GM18873 (cell line): ENCODE results near the gene GSTA2.
"Not testable (repeated sequence)": the region's sequence is repeated elsewhere in the genome, so short reads cannot be mapped to it uniquely, and the experiment has no call there.

ENCODE experiments used
- ATAC-seq: cut with Tn5 transposase; IDR thresholded peaks from one replicate; pipeline ENCODE4 v1.9.1; 2021; ENCODE audit warnings: mild to moderate bottlenecking, moderate library complexity, moderate number of reproducible peaks; ENCODE audit not compliant: unreplicated experiment, low FRiP score

GSTA2 gene

GRCh38 chr6:52727908-52728307 is 35.4 kb downstream of the GSTA2 start:
- ATAC-seq, result no peak

GRCh38 chr6:52726741-52727535 is 36.3 kb downstream of the GSTA2 start:
- no peak for ATAC-seq

DNA sequence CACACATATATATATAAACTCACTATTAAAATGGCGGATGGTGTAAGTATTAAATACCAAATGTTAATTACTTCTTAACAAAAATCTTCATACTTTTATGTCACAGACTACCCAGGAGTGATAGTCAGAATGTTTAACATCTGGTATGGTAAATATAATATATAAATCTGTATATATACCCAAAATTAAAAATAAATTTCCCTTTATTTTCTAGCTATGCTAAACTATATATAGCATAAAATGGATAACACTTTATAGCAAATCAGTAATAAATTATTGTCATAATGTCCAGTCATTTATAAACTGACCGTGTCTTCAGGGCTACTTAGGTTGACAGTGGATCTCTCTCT is 37.1 kb downstream of the GSTA2 start:
- ATAC-seq, result no peak

GRCh38 chr6:52725535-52726192 is 37.6 kb downstream of the GSTA2 start:
- no peak for ATAC-seq

DNA sequence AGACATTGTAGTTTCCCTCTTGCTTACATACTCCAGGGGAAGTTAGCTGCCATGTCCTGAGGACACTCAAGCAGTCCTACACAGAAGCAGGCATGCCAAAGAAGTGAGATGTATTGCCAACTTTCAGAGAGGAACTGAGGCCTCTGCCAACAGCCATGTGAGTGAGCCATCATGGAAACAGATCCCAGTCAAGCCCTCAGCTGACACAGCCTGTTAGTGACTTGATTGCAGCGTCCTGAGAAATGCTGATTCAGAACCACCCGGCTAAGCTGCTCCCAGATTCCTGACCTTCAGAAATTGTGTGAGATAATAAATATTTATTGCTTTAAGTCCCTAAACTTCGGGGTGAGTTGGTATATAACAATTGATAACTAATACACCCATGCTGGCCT is 38.1 kb downstream of the GSTA2 start:
- ATAC-seq, result no peak

- peak; percentile 99 for ATAC-seq
Observed at GRCh38 chr6:52724406-52725121, 38.7 kb downstream of the GSTA2 start.

GRCh38 chr6:52724042-52724405 is 39.3 kb downstream of the GSTA2 start:
- ATAC-seq, result no peak

DNA sequence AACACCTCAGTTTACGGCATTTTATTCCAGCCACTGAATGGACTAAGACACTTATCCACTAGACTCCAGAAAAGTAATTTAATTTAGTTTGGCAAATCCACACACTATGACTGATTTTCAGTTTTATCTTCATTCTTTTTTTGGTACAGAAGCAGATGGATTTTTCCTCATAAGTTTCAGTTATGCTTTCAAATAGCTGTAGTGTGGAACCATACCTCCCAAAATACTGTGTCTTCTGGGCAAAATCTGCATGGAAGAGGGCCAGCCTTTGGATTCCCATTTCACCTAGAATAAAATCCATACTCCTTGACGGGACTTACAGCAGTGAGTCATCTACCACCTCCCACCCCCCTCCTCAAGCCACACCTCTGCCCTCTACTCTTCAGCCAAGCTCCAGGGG is 43.0 kb downstream of the GSTA2 start:
- no peak for ATAC-seq

DNA sequence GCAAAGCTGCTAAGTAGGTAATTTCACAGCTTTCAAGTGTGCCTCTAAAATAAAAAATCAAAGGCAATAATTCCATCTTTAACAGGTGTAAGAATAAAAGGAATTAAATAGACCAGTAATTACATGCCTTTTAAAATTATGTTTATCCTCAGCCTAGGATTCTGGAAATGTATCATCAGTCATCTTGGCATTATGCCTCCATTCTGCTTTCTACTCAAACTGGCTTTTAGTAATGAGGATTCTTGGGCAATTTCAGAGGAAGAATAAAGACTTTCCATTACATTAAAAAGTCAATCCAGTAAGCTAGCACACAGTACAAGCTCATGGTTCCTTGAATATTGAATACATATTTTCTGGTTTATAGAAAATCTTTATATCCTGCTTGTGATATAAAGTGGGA is 44.7 kb downstream of the GSTA2 start:
- ATAC-seq, result no peak

DNA sequence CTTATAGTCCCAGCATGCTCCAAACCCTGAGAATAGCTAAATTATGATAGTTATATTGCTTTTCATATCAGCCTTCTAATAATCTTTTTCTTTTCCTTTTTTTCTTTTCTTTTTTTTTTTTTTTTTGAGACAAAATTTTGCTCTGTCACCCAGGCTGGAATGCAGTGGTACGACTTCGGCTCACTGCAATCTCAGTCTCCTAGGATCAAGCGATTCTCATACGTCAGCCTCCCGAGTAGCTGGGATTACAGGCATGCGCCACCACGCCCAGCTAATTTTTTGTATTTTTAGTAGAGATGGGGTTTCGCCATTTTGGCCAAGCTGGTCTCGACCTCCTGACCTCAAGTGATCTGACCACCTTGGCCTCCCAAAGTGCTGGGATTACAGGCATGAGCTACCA is 48.5 kb downstream of the GSTA2 start:
- not testable (repeated sequence) for ATAC-seq

DNA sequence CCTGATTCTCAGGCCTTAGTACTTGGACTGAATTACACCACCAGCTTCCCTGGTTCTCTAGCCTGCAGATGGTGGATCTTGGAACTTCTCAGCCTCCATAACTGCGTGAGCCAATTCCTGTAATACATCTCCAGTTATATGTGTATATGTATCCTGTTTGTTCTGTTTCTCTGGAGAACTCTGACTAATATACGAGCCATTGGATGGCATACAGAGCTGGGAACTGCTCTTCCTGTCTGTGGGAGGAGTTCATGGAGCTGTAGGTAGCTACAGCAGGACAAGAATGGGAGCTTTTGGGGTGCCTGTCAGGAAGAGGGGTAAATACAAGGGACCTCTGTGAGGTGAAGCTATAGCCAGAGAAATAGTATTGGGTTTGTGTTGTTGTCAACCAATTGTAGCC is 51.1 kb downstream of the GSTA2 start:
- no peak for ATAC-seq

DNA sequence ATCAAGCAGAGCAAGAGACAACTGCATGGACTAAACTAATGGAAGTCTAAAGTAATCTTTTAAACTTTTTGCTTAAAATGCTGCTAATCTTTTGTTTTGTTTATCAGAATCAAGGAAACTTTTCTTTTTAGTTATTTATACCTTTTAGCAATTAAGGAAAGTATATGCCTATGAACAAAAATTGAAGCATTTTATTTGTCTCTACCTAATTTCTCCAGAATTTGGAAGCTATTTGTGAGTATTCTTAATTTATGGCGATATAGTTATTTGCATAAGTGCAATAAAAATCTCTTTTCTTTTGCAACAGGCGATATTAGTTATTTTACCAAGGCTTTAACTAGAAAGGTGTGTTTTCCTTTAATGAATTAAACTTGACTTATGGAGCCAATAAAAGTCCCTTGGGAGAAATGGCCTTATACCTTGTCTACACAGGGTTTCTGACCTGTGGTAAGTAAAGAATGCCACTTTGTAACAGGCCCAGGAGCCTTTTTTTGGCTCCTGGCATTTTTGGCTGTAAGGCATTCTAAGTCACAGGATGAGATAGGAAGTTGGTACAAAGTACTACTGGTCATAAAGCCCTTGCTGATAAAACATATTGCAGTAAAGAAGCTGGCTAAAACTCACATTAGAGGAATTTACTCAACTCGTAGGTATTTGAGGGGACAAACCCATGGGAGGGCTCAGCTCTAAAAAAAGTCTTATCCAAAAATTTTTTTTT is 55.2 kb downstream of the GSTA2 start:
- ATAC-seq, result no peak

- ATAC-seq, result no peak
Observed at GRCh38 chr6:52706001-52706400, 57.3 kb downstream of the GSTA2 start.

- ATAC-seq, result not testable (repeated sequence)
Observed at GRCh38 chr6:52704781-52705502, 58.3 kb downstream of the GSTA2 start.

- ATAC-seq, result no peak
Observed at GRCh38 chr6:52704060-52704459, 59.2 kb downstream of the GSTA2 start.
